Activated naive CD4-positive, alpha-beta T cell treated with anti-CD3 and anti-CD28 coated beads, Interleukin-2, amount 50 U/mL, for 72 hours (primary cell): Measurements from ENCODE around the gene PLCG2. TPM values are rescaled to one million over a fixed set of nuclear protein-coding genes. Genes with fewer than 3 reads are reported as not detected.

ENCODE experiments used
- ATAC-seq, 2 donors: fragments of 150-1000 bp; cut with Tn5 transposase; 2 replicates each; pipeline ENCODE4 v1.10.0; 2021; ENCODE audit warnings: mild to moderate bottlenecking in 2 of 2, moderate library complexity in 2 of 2
- DNase-seq, 2 donors: peaks; one replicate each; pipeline ENCODE4 v3.0.0; 2021 to 2022; ENCODE audit warnings: low spot score in 2 of 2
- H3K27ac Mint-ChIP-seq, 2 donors: one replicate each; pipeline ENCODE4 v1.8.0; 2022; ENCODE audit warnings: mild to moderate bottlenecking in 2 of 2, mixed read lengths in 2 of 2
- H3K36me3 Mint-ChIP-seq, 2 donors: one replicate each; pipeline ENCODE4 v1.8.0; 2022; ENCODE audit warnings: mixed read lengths in 2 of 2
- H3K9me3 Mint-ChIP-seq, 2 donors: one replicate each; pipeline ENCODE4 v1.8.0; 2022; ENCODE audit warnings: mixed read lengths in 2 of 2
- total RNA-seq, 2 donors: library from RNA; stranded (reverse); gene quantifications; one replicate each; pipeline ENCODE4 v1.2.3, GENCODE V29; 2022

Gene PLCG2
- total RNA-seq, 2 donors from 2014 or later = 5.7 to 8.8 TPM

DNA sequence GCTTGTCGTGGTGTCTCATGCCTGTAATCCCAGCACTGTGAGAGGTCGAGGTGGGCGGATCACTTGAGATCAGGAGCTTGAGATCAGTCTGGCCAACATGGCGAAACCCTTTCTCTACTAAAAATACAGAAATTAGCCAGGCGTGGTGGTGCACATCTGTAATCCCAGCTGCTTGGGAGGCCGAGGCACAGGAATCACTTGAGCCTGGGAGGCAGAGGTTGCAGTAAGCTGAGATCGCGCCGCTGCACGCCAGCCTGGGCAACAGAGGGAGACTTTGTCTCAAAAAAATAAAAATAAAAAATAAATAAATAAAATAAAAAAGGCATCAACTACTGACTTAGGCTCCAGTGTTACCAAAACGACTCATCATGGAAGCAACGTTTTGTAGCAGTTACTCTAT, 115.5 kb downstream of the PLCG2 start:
- ATAC-seq = no peak
- DNase-seq = no peak
- H3K36me3 Mint-ChIP-seq = no peaks in the 10 kb centered on the region
- no peaks in the 10 kb centered on the region for H3K9me3 Mint-ChIP-seq
- H3K27ac Mint-ChIP-seq = no peak overlapping the region

DNA sequence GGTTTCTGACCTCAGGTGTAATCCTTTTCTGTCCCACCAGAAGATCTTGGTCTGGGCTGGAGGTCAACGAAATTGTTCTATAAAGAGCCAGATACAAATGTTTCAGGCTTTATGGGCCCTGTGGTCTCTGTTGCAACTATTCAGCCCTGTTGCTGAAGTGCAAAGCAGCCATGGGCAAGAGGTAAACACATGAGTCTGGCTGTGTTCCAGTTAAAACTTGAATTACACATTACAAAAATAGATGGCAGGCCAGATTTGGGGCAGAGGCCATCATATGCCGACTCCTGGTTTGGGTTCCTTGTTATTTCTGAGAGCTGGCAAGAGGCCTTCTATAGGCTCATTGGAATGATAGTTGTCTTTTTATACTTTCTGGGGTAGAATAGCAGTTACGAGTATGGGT, 117.8 kb downstream of the PLCG2 start:
- DNase-seq = no peak
- Mint-ChIP-seq H3K27ac (no peak overlapping the region), H3K9me3 (no peaks in the 10 kb centered on the region), H3K36me3 (no peaks in the 10 kb centered on the region)
- no peak for ATAC-seq

DNA sequence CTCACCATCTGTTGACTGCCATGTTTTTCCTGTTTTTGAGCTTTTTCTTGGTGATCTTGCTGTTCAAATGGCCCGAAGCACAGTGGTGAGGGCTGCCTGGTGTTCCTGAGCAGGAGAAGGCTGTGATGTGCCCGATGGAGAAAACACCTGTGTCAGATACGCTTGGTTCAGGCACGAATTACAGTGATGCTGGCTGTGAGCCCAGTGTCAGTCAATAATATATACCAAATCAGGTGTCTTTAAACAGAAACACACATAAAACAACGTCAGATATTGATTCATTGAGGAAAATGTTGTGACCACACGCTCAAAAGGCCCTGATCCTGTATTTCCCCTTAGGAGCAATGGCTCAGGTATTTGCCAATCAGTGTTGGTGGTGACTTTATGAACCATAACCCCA, 120.5 kb downstream of the PLCG2 start:
- no peak for ATAC-seq
- Mint-ChIP-seq H3K27ac (no peak overlapping the region), H3K9me3 (peaks cover 6 to 9% of the 10 kb centered on the region in 2 donors), H3K36me3 (peaks cover 0 to 6% of the 10 kb centered on the region in 2 donors)
- DNase-seq = no peak

DNA sequence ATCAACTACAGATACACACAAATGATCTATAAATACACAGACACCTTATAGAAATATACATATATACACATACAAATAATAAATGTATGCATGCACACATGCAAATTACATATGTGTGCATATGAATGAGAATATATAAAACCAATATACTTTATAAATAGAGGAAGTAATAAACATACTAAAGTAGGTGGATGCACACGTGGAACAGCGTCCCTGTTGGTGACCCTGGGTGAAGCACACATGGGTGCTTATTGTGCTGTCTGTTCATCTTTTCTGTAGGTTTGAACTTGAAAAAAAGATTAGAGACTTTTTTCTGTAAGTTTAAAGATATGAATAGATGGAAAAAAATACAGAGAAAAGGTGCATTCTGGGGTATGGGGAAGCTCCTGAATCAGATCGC, 120.9 kb downstream of the PLCG2 start:
- ATAC-seq (no peak), DNase-seq (no peak)
- peaks cover 6 to 9% of the 10 kb centered on the region in 2 donors for H3K9me3 Mint-ChIP-seq
- peaks cover 0 to 6% of the 10 kb centered on the region in 2 donors for H3K36me3 Mint-ChIP-seq
- no peak overlapping the region for H3K27ac Mint-ChIP-seq

DNA sequence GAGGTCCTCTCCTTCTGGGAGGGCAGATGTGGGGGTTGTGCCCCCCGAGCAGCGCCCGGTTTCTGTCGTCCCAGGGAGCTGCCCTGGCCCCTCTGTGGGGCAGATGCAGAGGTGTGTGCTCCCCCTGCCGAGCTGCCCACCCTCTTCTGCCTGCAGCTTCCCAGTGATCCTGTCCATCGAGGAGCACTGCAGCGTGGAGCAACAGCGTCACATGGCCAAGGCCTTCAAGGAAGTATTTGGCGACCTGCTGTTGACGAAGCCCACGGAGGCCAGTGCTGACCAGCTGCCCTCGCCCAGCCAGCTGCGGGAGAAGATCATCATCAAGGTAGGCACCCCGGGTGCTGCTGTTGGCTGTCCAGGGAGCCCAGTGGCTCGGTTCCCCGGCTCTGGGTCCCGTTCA, 121.4 kb downstream of the PLCG2 start:
- ATAC-seq = no peak
- Mint-ChIP-seq H3K36me3 (peaks cover 0 to 6% of the 10 kb centered on the region in 2 donors), H3K9me3 (peaks cover 6 to 9% of the 10 kb centered on the region in 2 donors), H3K27ac (no peak overlapping the region)
- no peak for DNase-seq

DNA sequence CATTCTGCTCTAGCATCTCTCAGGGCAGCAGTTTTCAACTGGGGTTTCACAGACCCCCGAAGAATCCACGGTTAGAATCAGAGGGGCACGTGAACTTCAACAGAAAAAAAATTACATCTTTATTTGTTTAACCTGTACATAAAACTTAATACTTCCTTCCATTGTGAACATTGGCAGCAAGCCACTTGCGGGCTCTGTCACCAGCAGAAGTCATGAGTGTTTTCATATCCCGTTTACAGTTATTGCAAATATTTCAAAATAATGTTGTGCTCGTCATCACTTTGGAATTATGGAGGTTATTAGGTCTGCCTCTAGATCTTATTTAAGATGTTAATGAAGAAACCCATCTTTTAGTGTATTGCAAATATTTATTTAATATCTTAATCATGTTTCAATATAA, 122.4 kb downstream of the PLCG2 start:
- peaks cover 0 to 6% of the 10 kb centered on the region in 2 donors for H3K36me3 Mint-ChIP-seq
- DNase-seq = no peak
- ATAC-seq = no peak
- peaks cover 6 to 9% of the 10 kb centered on the region in 2 donors for H3K9me3 Mint-ChIP-seq
- no peak overlapping the region for H3K27ac Mint-ChIP-seq

DNA sequence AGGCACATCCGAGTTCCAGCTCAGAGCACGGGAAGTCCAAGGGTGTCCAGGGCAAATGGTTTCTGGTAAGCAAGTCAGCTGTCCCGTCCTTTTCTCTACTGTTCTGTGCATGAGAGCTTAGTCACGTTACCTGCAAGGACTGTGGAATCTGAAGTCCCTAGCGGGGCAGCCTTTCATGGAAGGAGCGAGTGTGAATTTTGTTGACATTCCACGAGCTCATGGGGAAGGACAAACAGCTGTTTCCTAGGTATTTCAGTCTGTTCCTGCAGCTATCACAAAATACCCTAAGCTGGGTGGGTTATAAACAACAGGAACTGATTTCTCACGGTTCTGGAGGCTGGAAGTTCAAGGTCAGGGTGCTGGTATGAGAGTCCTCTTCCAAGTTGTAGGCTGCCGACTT, 122.9 kb downstream of the PLCG2 start:
- Mint-ChIP-seq H3K9me3 (peaks cover 6 to 9% of the 10 kb centered on the region in 2 donors), H3K36me3 (peaks cover 0 to 6% of the 10 kb centered on the region in 2 donors), H3K27ac (no peak overlapping the region)
- ATAC-seq = no peak
- DNase-seq = no peak

DNA sequence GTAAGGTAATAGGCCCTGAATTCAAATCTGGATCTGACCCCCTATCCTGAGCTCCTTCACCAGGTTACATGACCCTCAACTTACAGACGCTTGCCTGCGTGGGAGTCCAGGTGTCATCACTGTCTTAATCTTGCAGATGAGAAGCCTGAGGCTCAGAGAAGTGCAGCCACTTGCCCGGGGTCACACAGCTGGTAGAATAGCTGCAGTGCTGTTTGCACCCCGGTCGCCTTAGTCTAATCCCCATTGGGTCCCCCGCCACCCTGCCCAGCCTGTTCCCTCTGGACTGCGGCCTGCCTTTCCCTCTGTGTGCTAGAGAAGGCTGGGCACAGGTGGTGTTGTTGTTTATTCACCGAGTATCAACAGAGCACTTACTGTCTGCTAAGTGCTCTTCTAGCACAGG, 125.2 kb downstream of the PLCG2 start:
- DNase-seq (no peak), ATAC-seq (no peak)
- Mint-ChIP-seq H3K9me3 (peaks cover 6 to 9% of the 10 kb centered on the region in 2 donors), H3K36me3 (peaks cover 0 to 6% of the 10 kb centered on the region in 2 donors), H3K27ac (no peak overlapping the region)

DNA sequence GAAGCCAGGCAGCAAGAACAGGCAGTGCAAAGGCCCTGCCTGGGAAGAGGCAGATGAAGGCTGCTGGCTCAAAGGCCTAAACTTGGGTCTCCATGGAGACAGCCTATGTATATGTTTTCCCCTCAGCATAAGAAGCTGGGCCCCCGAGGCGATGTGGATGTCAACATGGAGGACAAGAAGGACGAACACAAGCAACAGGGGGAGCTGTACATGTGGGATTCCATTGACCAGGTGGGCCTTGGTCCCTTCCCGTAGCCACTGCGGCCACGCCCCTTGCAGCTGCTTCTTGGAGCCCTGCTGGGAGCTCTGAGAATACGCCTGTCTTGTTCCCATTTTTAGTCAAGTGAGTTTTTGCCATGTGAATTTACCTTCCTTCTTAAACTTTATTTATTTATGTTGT, 126.2 kb downstream of the PLCG2 start:
- ATAC-seq (no peak), DNase-seq (no peak)
- no peak overlapping the region for H3K27ac Mint-ChIP-seq
- peaks cover 6 to 9% of the 10 kb centered on the region in 2 donors for H3K9me3 Mint-ChIP-seq
- H3K36me3 Mint-ChIP-seq = peaks cover 0 to 6% of the 10 kb centered on the region in 2 donors

DNA sequence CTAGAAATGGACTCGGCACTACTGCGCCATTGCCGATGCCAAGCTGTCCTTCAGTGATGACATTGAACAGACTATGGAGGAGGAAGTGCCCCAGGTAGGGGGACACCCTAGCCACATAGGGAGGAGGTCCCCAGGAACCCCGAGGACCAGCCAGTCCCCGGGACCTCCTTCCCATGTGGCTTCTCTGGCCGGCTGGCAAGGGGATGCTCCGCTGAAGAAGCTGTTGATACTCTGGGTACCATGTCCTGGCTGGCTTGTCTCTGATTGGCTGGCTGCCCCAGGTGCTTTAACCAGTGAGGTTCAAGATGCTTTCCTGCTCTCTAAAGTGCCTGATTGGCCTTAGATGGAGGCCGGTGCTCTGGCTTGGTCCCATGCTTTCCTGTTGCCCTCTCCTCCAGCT, 128.6 kb downstream of the PLCG2 start:
- DNase-seq (no peak), ATAC-seq (no peak)
- Mint-ChIP-seq H3K9me3 (peaks cover 3 to 6% of the 10 kb centered on the region in 2 donors), H3K36me3 (peaks cover 0 to 3% of the 10 kb centered on the region in 2 donors), H3K27ac (no peak overlapping the region)

DNA sequence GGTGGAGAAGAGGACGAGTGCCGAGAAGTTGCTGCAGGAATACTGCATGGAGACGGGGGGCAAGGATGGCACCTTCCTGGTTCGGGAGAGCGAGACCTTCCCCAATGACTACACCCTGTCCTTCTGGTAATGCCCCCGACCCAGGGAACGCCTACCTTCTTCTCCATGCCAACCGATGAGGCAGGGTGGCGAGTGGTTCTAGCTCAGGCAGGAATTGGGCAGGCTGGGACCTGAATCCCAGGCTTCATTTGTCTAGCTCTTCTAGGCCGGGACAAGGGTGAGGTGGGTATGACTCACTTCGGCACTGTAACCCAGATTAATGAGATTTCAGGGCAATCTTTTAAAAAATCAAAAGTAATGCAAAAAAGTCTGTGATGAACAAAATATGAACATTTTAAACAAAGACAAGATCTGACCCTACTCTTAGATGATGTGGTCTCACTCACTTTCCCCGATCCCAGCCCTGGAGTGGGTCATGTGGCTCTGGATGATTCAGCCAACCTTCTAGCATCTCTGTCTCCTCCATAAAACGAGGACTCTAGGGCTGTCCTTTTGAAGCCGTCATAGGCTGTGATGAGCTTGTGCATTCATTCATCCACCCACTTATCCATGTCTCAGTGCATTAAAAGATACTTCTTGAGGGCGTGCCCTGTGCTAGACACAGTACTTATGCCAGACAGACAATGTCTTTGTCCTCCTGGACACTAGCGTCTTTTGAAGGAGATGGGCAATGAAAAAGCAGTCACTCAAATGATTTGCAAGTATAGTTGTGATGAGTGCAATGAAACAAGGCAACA, 129.6 kb downstream of the PLCG2 start:
- Mint-ChIP-seq H3K9me3 (peaks cover 0 to 5% of the 10 kb centered on the region in 2 donors), H3K36me3 (no peaks in the 10 kb centered on the region), H3K27ac (no peak overlapping the region)
- DNase-seq = no peak
- ATAC-seq = no peak

DNA sequence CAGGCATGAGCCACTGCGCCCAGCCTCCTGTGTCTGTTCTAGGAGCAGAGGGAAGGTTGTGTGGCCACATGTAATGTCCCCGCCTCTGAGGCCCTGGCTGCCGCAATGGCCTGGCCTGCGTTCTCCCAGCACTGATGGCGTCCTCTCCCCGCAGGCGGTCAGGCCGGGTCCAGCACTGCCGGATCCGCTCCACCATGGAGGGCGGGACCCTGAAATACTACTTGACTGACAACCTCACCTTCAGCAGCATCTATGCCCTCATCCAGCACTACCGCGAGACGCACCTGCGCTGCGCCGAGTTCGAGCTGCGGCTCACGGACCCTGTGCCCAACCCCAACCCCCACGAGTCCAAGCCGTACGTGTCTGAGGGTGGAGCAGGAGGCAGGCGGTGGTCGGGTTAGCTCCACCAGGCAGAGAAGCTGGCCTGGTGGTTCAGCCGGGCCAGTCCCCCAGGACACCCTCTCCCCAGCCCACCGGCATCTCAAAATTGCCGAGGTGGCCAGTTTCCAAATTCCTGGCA, 131.3 kb downstream of the PLCG2 start:
- DNase-seq (no peak), ATAC-seq (no peak)
- Mint-ChIP-seq H3K27ac (peak overlapping the region in 1 of 2 donors; percentile 20), H3K36me3 (no peaks in the 10 kb centered on the region), H3K9me3 (no peaks in the 10 kb centered on the region)

DNA sequence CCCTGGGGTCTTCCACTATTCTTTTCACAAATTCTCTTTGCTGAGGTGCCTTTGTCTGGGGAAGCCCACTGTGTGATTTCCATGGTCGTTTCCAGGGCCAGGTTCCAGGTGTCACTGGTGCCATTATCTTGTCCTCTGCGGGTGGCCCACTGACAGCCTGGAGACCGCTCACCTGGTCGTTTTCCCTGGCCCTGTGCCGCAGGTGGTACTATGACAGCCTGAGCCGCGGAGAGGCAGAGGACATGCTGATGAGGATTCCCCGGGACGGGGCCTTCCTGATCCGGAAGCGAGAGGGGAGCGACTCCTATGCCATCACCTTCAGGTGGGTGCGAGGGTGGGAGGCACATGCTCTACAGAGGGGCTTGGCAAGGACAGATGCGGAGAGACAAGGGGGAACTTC, 133.3 kb downstream of the PLCG2 start:
- Mint-ChIP-seq H3K36me3 (no peaks in the 10 kb centered on the region), H3K9me3 (no peaks in the 10 kb centered on the region), H3K27ac (no peak overlapping the region)
- DNase-seq = no peak
- ATAC-seq = no peak

DNA sequence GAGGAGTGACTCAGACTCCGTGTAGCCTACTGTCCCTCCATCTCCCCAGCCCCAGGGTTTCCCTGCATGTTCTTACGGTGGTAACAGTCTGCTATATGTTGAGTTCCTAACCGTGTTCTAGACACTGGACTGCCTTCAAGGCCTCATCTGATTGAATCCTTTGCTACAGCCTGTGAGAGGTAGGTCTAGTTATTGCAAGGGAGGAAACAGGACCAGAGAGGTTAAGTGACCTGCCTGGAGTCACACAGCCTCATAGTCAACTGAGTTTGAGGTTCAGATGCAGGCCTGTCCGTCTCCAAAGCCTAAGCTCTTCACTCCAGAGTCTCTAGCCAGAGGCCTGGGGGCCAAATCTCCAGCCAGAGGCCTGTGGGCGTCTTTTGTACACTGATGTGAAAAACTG, 134.1 kb downstream of the PLCG2 start:
- DNase-seq = no peak
- no peaks in the 10 kb centered on the region for H3K36me3 Mint-ChIP-seq
- no peak for ATAC-seq
- H3K9me3 Mint-ChIP-seq = no peaks in the 10 kb centered on the region
- no peak overlapping the region for H3K27ac Mint-ChIP-seq

DNA sequence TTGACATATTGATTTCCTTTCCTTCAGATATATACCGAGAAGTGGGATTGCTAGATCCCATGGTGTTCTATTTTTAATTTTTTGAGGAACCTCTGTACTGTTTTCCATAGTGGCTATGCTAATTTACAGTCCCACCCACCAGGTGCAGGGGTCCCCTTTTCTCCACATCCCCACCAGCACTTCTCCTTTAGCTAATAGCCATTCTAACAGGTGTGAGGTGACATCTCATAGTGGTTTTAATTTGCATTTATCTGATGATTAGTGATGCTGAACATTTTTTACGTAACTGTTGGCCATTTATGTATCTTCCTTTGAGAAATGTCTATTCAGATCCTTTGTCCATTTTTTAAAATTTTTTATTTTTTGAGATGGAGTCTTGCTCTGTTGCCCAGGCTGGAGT, 138.3 kb downstream of the PLCG2 start:
- H3K9me3 Mint-ChIP-seq = no peaks in the 10 kb centered on the region
- H3K36me3 Mint-ChIP-seq = no peaks in the 10 kb centered on the region
- no peak overlapping the region for H3K27ac Mint-ChIP-seq
- ATAC-seq (no peak), DNase-seq (no peak)

DNA sequence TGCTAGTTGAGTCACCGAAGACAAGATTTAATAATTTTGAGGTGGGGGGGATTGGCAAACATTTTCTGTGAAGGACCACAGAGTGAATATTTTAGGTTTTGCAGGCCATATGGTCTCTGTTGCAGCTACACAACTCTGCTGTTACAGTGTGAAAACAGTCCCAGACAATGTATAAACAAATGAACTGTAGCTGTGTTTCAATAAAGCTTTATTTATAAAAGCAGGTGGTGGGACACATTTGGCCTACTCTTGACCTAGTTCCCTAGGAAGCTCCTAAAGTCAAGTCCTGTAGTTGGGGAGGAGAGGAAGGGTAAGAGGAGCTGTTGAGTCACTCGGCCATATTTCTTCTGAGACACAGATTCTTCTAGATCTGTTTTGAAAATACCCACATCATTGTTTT, 139.8 kb downstream of the PLCG2 start:
- ATAC-seq (no peak), DNase-seq (no peak)
- Mint-ChIP-seq H3K36me3 (no peaks in the 10 kb centered on the region), H3K9me3 (no peaks in the 10 kb centered on the region), H3K27ac (no peak overlapping the region)

DNA sequence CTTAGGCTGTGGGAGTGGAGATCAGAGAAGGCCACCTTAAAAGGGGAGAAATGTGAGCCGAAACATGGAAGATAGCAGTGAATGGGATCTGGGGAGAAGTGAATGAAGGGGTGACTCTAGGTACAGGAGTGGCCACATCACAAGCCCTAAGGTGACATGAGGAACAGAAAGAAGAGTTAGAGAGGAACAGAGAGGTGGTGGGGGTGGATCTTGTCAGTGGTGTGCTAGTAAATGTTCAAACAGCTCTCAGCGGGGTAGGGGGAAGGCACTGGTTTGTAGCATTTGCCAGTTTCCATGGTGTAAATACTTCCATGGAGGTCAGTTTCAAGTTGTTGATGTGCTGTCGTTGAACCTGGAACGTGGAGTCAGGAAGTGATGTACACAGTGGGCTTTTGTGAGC, 141.4 kb downstream of the PLCG2 start:
- no peaks in the 10 kb centered on the region for H3K36me3 Mint-ChIP-seq
- ATAC-seq (no peak), DNase-seq (no peak)
- no peak overlapping the region for H3K27ac Mint-ChIP-seq
- no peaks in the 10 kb centered on the region for H3K9me3 Mint-ChIP-seq
